ENCODE data around the gene UNK. TPM values are rescaled to one million over a fixed set of nuclear protein-coding genes. Genes with fewer than 3 reads are reported as not detected.
A peak's percentile ranks its signal among the peaks of the same experiment; 100 is the strongest.

The UNK gene
- total and polyA plus RNA-seq, 2 of the 13 experiments (the other 11 are each of a cell fraction or from before 2014, with no cell fraction given) = 31.6 to 33.0 TPM

DNA sequence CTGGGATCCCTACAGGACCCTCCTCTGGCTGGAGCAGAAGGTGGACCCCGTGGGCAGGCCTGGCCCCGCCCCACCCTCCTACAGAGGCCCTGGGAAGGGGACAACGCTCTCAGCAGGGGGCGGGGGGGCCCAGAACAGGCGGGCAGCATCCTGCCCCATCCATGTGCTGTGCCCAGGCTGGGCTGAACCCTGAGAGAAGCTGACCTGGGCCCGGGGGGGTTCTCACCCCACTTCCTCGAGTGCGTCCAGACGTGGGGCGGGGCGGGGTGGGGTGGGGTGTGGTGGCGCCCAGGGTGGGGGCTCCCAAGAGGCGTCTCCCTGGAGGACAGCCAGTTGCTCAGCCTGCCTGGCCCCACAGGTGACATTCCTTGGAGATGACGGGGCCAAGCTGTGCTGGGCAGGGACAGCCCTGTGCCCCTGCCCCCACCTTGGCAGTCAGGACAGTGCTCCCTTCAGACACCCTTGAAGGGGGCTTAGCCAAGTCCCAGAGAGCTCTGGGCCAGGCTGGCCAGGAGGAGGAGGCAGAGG is 60.0 kb downstream of the UNK start (continued):
- TF ChIP-seq, protein P1, sequence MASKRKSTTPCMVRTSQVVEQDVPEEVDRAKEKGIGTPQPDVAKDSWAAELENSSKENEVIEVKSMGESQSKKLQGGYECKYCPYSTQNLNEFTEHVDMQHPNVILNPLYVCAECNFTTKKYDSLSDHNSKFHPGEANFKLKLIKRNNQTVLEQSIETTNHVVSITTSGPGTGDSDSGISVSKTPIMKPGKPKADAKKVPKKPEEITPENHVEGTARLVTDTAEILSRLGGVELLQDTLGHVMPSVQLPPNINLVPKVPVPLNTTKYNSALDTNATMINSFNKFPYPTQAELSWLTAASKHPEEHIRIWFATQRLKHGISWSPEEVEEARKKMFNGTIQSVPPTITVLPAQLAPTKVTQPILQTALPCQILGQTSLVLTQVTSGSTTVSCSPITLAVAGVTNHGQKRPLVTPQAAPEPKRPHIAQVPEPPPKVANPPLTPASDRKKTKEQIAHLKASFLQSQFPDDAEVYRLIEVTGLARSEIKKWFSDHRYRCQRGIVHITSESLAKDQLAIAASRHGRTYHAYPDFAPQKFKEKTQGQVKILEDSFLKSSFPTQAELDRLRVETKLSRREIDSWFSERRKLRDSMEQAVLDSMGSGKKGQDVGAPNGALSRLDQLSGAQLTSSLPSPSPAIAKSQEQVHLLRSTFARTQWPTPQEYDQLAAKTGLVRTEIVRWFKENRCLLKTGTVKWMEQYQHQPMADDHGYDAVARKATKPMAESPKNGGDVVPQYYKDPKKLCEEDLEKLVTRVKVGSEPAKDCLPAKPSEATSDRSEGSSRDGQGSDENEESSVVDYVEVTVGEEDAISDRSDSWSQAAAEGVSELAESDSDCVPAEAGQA (IDR thresholded peaks at IDR 0.05; ENCODE audit: low read depth) = no peak
- TF ChIP-seq, protein P1 (CRISPR knock-in tag; IDR thresholded peaks at IDR 0.05; ENCODE audit: borderline replicate concordance) = no peak
- TF ChIP-seq ZNF703 (CRISPR knock-in tag; IDR thresholded peaks at IDR 0.05; ENCODE audit: borderline replicate concordance) (no peak), SIX4 (CRISPR knock-in tag; IDR thresholded peaks at IDR 0.05) (no peak), RBFOX2 (IDR thresholded peaks at IDR 0.05; ENCODE audit: low read depth, low read length) (no peak), TMF1 (CRISPR knock-in tag; IDR thresholded peaks at IDR 0.05; ENCODE audit: low read depth) (no peak; the same call in 1 of the 2 replicates), KMT2A (CRISPR knock-in tag; IDR thresholded peaks at IDR 0.05) (no peak), ZNF607 (CRISPR knock-in tag; IDR thresholded peaks at IDR 0.05; ENCODE audit: borderline replicate concordance) (no peak), ZNF12 (CRISPR knock-in tag; IDR thresholded peaks at IDR 0.05) (peak; percentile 36; the same call in 1 of the 2 replicates), ZNF367 (CRISPR knock-in tag; IDR thresholded peaks at IDR 0.05; ENCODE audit: borderline replicate concordance) (no peak), MED8 (CRISPR knock-in tag; IDR thresholded peaks at IDR 0.05; ENCODE audit: insufficient replicate concordance) (peak; percentile 48)
- TF ChIP-seq, protein P2, sequence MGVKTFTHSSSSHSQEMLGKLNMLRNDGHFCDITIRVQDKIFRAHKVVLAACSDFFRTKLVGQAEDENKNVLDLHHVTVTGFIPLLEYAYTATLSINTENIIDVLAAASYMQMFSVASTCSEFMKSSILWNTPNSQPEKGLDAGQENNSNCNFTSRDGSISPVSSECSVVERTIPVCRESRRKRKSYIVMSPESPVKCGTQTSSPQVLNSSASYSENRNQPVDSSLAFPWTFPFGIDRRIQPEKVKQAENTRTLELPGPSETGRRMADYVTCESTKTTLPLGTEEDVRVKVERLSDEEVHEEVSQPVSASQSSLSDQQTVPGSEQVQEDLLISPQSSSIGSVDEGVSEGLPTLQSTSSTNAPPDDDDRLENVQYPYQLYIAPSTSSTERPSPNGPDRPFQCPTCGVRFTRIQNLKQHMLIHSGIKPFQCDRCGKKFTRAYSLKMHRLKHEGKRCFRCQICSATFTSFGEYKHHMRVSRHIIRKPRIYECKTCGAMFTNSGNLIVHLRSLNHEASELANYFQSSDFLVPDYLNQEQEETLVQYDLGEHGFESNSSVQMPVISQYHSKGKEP (CRISPR knock-in tag; IDR thresholded peaks at IDR 0.05) = no peak
- TF ChIP-seq, protein P3, sequence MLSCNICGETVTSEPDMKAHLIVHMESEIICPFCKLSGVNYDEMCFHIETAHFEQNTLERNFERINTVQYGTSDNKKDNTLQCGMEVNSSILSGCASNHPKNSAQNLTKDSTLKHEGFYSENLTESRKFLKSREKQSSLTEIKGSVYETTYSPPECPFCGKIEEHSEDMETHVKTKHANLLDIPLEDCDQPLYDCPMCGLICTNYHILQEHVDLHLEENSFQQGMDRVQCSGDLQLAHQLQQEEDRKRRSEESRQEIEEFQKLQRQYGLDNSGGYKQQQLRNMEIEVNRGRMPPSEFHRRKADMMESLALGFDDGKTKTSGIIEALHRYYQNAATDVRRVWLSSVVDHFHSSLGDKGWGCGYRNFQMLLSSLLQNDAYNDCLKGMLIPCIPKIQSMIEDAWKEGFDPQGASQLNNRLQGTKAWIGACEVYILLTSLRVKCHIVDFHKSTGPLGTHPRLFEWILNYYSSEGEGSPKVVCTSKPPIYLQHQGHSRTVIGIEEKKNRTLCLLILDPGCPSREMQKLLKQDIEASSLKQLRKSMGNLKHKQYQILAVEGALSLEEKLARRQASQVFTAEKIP (CRISPR knock-in tag; IDR thresholded peaks at IDR 0.05; ENCODE audit: borderline replicate concordance) = no peak
- TF ChIP-seq, protein P4, sequence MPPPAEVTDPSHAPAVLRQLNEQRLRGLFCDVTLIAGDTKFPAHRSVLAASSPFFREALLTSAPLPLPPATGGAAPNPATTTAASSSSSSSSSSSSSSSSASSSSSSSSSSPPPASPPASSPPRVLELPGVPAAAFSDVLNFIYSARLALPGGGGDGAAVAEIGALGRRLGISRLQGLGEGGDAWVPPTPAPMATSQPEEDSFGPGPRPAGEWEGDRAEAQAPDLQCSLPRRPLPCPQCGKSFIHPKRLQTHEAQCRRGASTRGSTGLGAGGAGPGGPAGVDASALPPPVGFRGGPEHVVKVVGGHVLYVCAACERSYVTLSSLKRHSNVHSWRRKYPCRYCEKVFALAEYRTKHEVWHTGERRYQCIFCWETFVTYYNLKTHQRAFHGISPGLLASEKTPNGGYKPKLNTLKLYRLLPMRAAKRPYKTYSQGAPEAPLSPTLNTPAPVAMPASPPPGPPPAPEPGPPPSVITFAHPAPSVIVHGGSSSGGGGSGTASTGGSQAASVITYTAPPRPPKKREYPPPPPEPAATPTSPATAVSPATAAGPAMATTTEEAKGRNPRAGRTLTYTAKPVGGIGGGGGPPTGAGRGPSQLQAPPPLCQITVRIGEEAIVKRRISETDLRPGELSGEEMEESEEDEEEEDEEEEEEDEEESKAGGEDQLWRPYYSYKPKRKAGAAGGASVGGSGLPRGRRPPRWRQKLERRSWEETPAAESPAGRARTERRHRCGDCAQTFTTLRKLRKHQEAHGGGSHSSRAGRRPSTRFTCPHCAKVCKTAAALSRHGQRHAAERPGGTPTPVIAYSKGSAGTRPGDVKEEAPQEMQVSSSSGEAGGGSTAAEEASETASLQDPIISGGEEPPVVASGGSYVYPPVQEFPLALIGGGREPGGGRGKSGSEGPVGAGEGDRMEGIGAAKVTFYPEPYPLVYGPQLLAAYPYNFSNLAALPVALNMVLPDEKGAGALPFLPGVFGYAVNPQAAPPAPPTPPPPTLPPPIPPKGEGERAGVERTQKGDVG (CRISPR knock-in tag; IDR thresholded peaks at IDR 0.05; ENCODE audit: borderline replicate concordance) = no peak
- TF ChIP-seq, protein P5, sequence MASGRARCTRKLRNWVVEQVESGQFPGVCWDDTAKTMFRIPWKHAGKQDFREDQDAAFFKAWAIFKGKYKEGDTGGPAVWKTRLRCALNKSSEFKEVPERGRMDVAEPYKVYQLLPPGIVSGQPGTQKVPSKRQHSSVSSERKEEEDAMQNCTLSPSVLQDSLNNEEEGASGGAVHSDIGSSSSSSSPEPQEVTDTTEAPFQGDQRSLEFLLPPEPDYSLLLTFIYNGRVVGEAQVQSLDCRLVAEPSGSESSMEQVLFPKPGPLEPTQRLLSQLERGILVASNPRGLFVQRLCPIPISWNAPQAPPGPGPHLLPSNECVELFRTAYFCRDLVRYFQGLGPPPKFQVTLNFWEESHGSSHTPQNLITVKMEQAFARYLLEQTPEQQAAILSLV (CRISPR knock-in tag; IDR thresholded peaks at IDR 0.05; ENCODE audit: borderline replicate concordance) = peak; percentile 43; the same call in 1 of the 2 replicates

All from HepG2 (cell line).